Measurements from ENCODE around the gene CAPN14. TPM values are rescaled to one million over a fixed set of nuclear protein-coding genes. Genes with fewer than 3 reads are reported as not detected.

The CAPN14 gene
- total RNA-seq, 2 donors from 2014 or later: 0.08 TPM; not detected in 1

- no peaks in the 10 kb centered on the region for H3K4me1 ChIP-seq
- no peak overlapping the region for H3K27ac ChIP-seq
- no peaks in the 10 kb centered on the region for H3K9me3 ChIP-seq
- intact Hi-C loops (cut with DNase I): no loop called here
- H3K27me3 ChIP-seq: no peaks in the 10 kb centered on the region
- DNase-seq: no peak
- no peak for TF ChIP-seq CTCF (IDR thresholded peaks at IDR 0.05)
- no peak overlapping the region for H3K4me3 ChIP-seq
- no peak overlapping the region for H3K9ac ChIP-seq (ENCODE audit: low read depth in 2 of 2, low read length in 2 of 2)
- H3K36me3 ChIP-seq: no peaks in the 10 kb centered on the region
Measured at GRCh38 chr2:31213601-31214443, 3.5 kb downstream of the CAPN14 start.

GRCh38 chr2:31212659-31213600, 4.4 kb downstream of the CAPN14 start:
- no peak for TF ChIP-seq CTCF (IDR thresholded peaks at IDR 0.05)
- H3K27me3 ChIP-seq: no peaks in the 10 kb centered on the region
- H3K27ac ChIP-seq: no peak overlapping the region
- DNase-seq: no peak
- H3K9ac ChIP-seq (ENCODE audit: low read depth in 2 of 2, low read length in 2 of 2): no peak overlapping the region
- no peak overlapping the region for H3K4me3 ChIP-seq
- H3K9me3 ChIP-seq: no peaks in the 10 kb centered on the region
- no peaks in the 10 kb centered on the region for H3K4me1 ChIP-seq
- no peaks in the 10 kb centered on the region for H3K36me3 ChIP-seq
- intact Hi-C loops (cut with DNase I): no loop called here

- no peak for TF ChIP-seq CTCF (IDR thresholded peaks at IDR 0.05)
Measured at GRCh38 chr2:31208240-31208639, 9.1 kb downstream of the CAPN14 start.

GRCh38 chr2:31207790-31208189, 9.5 kb downstream of the CAPN14 start:
- no peaks in the 10 kb centered on the region for H3K4me1 ChIP-seq
- intact Hi-C loops (cut with DNase I): no loop called here
- no peaks in the 10 kb centered on the region for H3K27me3 ChIP-seq
- no peak overlapping the region for H3K4me3 ChIP-seq
- DNase-seq: no peak
- H3K36me3 ChIP-seq: no peaks in the 10 kb centered on the region
- TF ChIP-seq CTCF (IDR thresholded peaks at IDR 0.05): no peak
- H3K27ac ChIP-seq: no peak overlapping the region
- H3K9me3 ChIP-seq: no peaks in the 10 kb centered on the region
- no peak overlapping the region for H3K9ac ChIP-seq (ENCODE audit: low read depth in 2 of 2, low read length in 2 of 2)

More at GRCh38 chr2:31208240-31208639, 9.1 kb downstream of the CAPN14 start:
- no peak for DNase-seq
- Histone ChIP-seq H3K9ac (ENCODE audit: low read depth in 2 of 2, low read length in 2 of 2) (no peak overlapping the region), H3K4me3 (no peak overlapping the region), H3K9me3 (no peaks in the 10 kb centered on the region), H3K27ac (no peak overlapping the region), H3K4me1 (no peaks in the 10 kb centered on the region), H3K27me3 (no peaks in the 10 kb centered on the region), H3K36me3 (no peaks in the 10 kb centered on the region)
- intact Hi-C loops (cut with DNase I): no loop called here

GRCh38 chr2:31205613-31206012, 11.7 kb downstream of the CAPN14 start:
- no peak overlapping the region for H3K9ac ChIP-seq (ENCODE audit: low read depth in 2 of 2, low read length in 2 of 2)
- DNase-seq: no peak
- H3K4me1 ChIP-seq: no peaks in the 10 kb centered on the region
- H3K36me3 ChIP-seq: no peaks in the 10 kb centered on the region
- no peak for TF ChIP-seq CTCF (IDR thresholded peaks at IDR 0.05)
- H3K27me3 ChIP-seq: no peaks in the 10 kb centered on the region
- intact Hi-C loops (cut with DNase I): no loop called here
- H3K4me3 ChIP-seq: no peak overlapping the region
- H3K9me3 ChIP-seq: no peaks in the 10 kb centered on the region
- no peak overlapping the region for H3K27ac ChIP-seq

Data from colonic mucosa (tissue), 4 donors.